MM.1S (cell line): ENCODE measurements around the gene TTL.
"Not testable (repeated sequence)": the region's sequence is repeated elsewhere in the genome, so short reads cannot be mapped to it uniquely, and the experiment has no call there.

ENCODE experiments used
- DNase-seq: peaks from one replicate; pipeline ENCODE4 v3.0.0-alpha.2; 2015
- H2AFZ ChIP-seq: fragments of 300-600 bp; sonication (generic); 2 replicates; pipeline ENCODE4 v1.6.0; 2016; ENCODE audit warnings: antibody characterized with exemption, low read length
- H3F3A ChIP-seq: fragments of 300-600 bp; sonication (generic); 2 replicates; pipeline ENCODE4 v1.6.1; 2016; ENCODE audit warnings: mild to moderate bottlenecking, antibody characterized with exemption, low read length, moderate library complexity, mixed read lengths; ENCODE audit not compliant: insufficient read depth
- H3K27ac ChIP-seq: fragments of 300-600 bp; sonication (generic); 2 replicates; pipeline ENCODE4 v1.5.1; 2016; ENCODE audit warnings: mild to moderate bottlenecking, low read length
- H3K27me3 ChIP-seq: fragments of 300-600 bp; sonication (generic); replicated peaks from 2 replicates; pipeline ENCODE4 v1.6.0; 2016; ENCODE audit warnings: low read length; ENCODE audit not compliant: insufficient read depth
- H3K36me3 ChIP-seq: fragments of 300-600 bp; sonication (generic); replicated peaks from 2 replicates; pipeline ENCODE4 v1.6.1; 2016; ENCODE audit warnings: mild to moderate bottlenecking, low read length, mixed read lengths; ENCODE audit not compliant: insufficient read depth
- H3K4me1 ChIP-seq: fragments of 300-600 bp; sonication (generic); 2 replicates; pipeline ENCODE4 v1.6.1; 2016; ENCODE audit warnings: low read length, mixed read lengths
- H3K4me2 ChIP-seq: fragments of 300-600 bp; sonication (generic); 2 replicates; pipeline ENCODE4 v1.6.0; 2016; ENCODE audit warnings: low read depth, low read length
- H3K4me3 ChIP-seq: fragments of 300-600 bp; sonication (generic); 2 replicates; pipeline ENCODE4 v1.5.1; 2016; ENCODE audit warnings: low read length, mixed read lengths
- H3K79me2 ChIP-seq: fragments of 300-600 bp; sonication (generic); 2 replicates; pipeline ENCODE4 v1.6.1; 2016; ENCODE audit warnings: mixed run types, low read length, mixed read lengths
- H3K9ac ChIP-seq: fragments of 300-600 bp; sonication (generic); 2 replicates; pipeline ENCODE4 v1.6.1; 2016; ENCODE audit warnings: low read length, mixed read lengths
- H3K9me2 ChIP-seq: fragments of 300-600 bp; sonication (generic); replicated peaks from 2 replicates; pipeline ENCODE4 v1.6.1; 2016; ENCODE audit warnings: mild to moderate bottlenecking, low read length, mixed read lengths; ENCODE audit not compliant: insufficient read depth
- H3K9me3 ChIP-seq: fragments of 300-600 bp; sonication (generic); replicated peaks from 2 replicates; pipeline ENCODE4 v1.6.1; 2016; ENCODE audit warnings: mild to moderate bottlenecking, low read length, mixed read lengths; ENCODE audit not compliant: insufficient read depth
- H4K20me1 ChIP-seq: fragments of 300-600 bp; sonication (generic); 2 replicates; pipeline ENCODE4 v1.6.1; 2016; ENCODE audit warnings: mild to moderate bottlenecking, low read length, moderate library complexity, mixed read lengths; ENCODE audit not compliant: insufficient read depth
- EZH2 ChIP-seq: fragments of 300-600 bp; sonication (generic); optimal IDR thresholded peaks from 2 replicates; pipeline ENCODE3; 2017; ENCODE audit warnings: low read depth, mild to moderate bottlenecking, antibody characterized with exemption, low read length, mixed read lengths
- EZH2phosphoT487 ChIP-seq: fragments of 300-600 bp; sonication (generic); IDR thresholded peaks from 2 replicates; pipeline ENCODE4 v1.6.1; 2018; ENCODE audit warnings: antibody characterized with exemption, low read length
- TF ChIP-seq, protein P1 (sequence below): fragments of 300-600 bp; sonication (generic); IDR thresholded peaks from 2 replicates; pipeline ENCODE4 v1.5.1; 2016; ENCODE audit warnings: antibody characterized with exemption, low read length, mixed read lengths

TTL gene

DNA sequence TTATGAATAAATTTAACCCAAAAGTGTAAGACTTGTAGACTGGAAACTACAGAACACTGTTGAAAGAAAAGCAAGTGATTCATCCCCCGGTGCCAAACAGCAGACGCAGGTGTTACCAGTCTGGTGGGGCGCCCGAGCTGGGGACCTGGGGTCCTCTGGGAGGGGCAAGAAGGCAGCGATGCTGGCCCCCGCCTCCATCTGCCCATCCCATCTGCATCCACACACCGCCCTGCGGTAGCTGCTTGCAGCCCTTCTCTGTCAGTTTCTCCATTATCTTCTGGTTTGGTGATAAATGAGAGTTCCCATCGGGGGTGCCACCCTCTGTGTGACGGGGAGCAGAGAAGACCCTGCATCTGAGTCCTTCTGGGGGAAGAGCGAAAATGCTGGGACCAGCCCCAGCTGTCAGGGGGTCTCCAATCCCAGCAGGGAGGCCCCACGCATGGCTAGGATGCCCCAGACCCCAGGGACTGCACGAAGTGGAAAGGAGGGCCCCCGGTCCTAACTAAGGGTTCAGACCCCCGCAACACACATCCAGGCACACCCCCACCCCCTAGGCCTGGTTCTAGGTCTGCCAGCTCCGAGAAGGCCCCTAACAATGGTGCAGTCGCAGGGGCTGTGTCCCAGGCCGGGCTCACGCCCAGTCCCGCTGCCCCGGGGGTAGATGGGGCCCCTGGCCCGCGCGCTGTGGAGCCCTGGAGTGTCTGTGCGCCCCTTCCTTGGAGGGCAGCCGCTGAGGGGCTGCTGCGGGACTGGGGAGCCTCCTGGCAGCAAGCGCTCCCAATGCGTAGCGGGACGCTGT is 47.8 kb upstream of the TTL start:
- no peaks in the 10 kb centered on the region for H3K9me2 ChIP-seq
- no peaks in the 10 kb centered on the region for H3K36me3 ChIP-seq
- H3K9me3 ChIP-seq = no peaks in the 10 kb centered on the region
- H3K27me3 ChIP-seq = no peaks in the 10 kb centered on the region
- no peak for DNase-seq
- H3F3A ChIP-seq = no peaks in the 10 kb centered on the region
- H4K20me1 ChIP-seq = no peaks in the 10 kb centered on the region
- H3K9ac ChIP-seq = no peak overlapping the region
- no peak overlapping the region for H3K4me2 ChIP-seq
- H3K4me1 ChIP-seq = no peaks in the 10 kb centered on the region
- H3K79me2 ChIP-seq = no peaks in the 10 kb centered on the region
- no peak overlapping the region for H3K4me3 ChIP-seq
- TF ChIP-seq EZH2 = no peak
- no peak for TF ChIP-seq EZH2phosphoT487
- TF ChIP-seq, protein P1, sequence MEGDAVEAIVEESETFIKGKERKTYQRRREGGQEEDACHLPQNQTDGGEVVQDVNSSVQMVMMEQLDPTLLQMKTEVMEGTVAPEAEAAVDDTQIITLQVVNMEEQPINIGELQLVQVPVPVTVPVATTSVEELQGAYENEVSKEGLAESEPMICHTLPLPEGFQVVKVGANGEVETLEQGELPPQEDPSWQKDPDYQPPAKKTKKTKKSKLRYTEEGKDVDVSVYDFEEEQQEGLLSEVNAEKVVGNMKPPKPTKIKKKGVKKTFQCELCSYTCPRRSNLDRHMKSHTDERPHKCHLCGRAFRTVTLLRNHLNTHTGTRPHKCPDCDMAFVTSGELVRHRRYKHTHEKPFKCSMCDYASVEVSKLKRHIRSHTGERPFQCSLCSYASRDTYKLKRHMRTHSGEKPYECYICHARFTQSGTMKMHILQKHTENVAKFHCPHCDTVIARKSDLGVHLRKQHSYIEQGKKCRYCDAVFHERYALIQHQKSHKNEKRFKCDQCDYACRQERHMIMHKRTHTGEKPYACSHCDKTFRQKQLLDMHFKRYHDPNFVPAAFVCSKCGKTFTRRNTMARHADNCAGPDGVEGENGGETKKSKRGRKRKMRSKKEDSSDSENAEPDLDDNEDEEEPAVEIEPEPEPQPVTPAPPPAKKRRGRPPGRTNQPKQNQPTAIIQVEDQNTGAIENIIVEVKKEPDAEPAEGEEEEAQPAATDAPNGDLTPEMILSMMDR = no peak
- no peak overlapping the region for H2AFZ ChIP-seq
- no peak overlapping the region for H3K27ac ChIP-seq

DNA sequence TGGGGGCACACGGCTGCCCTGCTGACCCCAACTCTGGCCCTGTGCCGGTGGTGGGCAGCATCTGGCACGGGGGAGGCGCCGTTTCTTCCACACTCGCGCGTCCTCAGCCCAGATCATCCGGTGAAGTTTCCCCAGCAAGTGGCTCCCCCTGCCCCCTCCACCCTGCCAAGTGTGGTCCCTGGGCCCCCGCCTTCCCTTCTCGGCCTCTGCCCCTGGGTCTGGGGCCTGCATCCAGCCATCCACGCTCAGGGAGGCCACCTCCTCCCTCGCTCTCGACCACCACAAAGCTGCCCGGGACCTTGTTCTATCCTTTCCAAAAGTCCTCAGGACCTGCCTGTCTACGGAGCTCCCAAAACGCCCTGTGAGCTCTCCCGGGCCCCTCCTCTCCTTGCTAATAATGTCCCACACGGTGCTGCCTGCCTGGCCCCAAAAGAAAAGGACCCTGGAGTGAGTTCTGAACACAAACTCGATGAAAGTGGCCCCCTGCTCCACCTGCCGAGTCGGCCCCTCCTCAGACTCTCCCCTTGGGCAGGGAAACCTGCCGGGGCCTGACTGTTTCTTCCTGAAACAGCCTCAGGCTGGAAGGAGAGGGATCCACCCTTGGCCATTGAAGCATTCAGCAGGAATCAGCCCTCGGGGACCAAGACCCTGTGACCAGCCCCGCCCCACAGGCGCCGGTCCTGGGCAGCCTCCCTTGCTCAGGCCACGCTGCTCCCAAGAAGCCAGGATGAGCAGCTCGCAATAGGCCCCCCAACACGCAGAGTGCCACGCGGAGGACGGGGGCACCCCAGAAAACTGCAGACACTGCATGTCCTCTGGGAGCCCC is 46.9 kb upstream of the TTL start:
- not testable (repeated sequence) for H3K27ac ChIP-seq, H3K4me1 ChIP-seq, DNase-seq, H3K9me3 ChIP-seq, H3K4me3 ChIP-seq, H4K20me1 ChIP-seq, H3K36me3 ChIP-seq, H3K9me2 ChIP-seq, H3F3A ChIP-seq, H3K27me3 ChIP-seq, H3K9ac ChIP-seq, H3K4me2 ChIP-seq, H2AFZ ChIP-seq, H3K79me2 ChIP-seq

DNA sequence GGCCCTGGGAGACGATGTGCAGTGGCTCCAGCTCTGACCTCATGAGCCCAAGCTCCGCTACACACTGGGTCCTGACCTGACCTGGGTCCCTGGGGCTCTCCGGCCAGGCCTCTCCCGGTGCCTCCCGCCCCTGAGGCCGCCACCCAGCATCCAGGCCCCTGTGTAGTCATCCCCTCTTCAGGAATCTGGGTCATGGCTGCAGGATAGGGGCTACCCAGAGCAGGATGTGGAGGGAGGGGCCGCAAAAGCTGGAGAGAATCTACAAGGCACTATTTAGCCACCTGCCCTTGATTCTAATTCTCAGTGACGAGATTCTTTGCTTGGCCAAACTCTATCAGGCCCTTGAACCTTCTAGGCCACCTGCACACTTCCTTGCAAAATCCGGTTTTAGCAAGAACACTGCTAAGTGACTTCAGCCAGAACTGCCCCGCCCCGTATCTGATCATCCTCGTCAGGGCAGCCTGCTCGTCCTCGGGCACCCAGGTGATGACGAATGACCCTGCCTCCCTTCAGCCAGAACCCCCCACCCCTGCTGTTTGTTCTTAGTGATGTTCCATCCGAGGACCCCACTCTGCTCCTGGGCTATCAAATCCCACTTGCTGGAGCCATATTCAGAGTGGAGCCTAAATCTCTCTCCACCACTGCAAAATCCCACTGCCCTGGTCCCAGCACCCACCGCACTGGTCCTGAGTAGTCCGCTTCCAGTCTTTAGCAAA is 46.1 kb upstream of the TTL start:
- not testable (repeated sequence) for H3K9me3 ChIP-seq, H3K36me3 ChIP-seq, H3K4me3 ChIP-seq, H3K27me3 ChIP-seq, H3K79me2 ChIP-seq, DNase-seq, H2AFZ ChIP-seq, H3F3A ChIP-seq, H3K4me1 ChIP-seq, H3K9me2 ChIP-seq, H3K9ac ChIP-seq, H3K27ac ChIP-seq, H4K20me1 ChIP-seq, H3K4me2 ChIP-seq

DNA sequence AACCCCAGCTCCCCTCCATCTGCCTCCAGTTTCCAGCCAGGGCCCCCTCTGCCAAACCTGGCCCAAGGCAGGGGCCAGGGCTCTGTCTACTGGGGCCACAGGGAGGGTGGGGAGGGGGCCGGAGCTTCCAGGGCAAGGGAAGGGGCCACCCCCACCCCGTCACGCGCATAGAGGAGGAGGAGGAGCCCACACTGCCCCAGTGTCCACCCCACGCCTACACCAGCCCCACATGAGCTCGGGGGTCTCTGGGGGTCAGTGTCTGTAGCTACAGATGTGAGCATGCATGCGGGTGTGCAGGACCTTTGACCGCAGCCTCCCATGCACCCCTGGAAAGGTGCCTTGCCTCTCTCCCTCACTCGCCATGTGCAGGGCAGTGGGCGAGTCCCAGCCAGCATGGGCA is 45.0 kb upstream of the TTL start:
- H3K9me2 ChIP-seq, H3K36me3 ChIP-seq, H3K4me2 ChIP-seq, H2AFZ ChIP-seq, H3K79me2 ChIP-seq, H3K9me3 ChIP-seq, H3K4me1 ChIP-seq, DNase-seq, H3K4me3 ChIP-seq, H3F3A ChIP-seq, H3K27ac ChIP-seq, H4K20me1 ChIP-seq, H3K9ac ChIP-seq, H3K27me3 ChIP-seq: not testable (repeated sequence)

DNA sequence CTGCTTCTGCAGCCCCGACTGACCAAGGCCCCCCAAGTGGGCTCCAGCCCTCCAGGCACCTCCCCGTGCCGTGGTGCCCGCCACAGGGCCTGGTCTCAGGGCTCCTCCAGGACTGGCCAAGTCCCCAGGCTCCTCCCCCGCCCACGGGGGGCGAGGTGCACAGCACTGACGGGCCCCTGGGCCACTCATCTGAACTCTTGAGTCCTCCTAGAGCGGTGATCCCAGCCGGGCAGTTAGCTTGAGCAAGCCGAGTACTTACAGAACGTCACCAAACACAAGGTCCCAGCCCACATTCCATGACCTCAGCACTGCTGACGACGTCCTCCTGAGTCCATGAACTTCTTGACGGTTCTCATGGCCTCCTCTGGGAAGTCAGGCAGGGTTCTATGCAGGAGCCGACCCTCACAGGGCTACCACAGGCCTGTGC is 44.5 kb upstream of the TTL start:
- not testable (repeated sequence) for H4K20me1 ChIP-seq, H3F3A ChIP-seq, H3K27me3 ChIP-seq, H3K9me2 ChIP-seq, H3K4me1 ChIP-seq, H2AFZ ChIP-seq, H3K27ac ChIP-seq, H3K36me3 ChIP-seq, H3K4me2 ChIP-seq, DNase-seq, H3K79me2 ChIP-seq, H3K9ac ChIP-seq, H3K4me3 ChIP-seq, H3K9me3 ChIP-seq

DNA sequence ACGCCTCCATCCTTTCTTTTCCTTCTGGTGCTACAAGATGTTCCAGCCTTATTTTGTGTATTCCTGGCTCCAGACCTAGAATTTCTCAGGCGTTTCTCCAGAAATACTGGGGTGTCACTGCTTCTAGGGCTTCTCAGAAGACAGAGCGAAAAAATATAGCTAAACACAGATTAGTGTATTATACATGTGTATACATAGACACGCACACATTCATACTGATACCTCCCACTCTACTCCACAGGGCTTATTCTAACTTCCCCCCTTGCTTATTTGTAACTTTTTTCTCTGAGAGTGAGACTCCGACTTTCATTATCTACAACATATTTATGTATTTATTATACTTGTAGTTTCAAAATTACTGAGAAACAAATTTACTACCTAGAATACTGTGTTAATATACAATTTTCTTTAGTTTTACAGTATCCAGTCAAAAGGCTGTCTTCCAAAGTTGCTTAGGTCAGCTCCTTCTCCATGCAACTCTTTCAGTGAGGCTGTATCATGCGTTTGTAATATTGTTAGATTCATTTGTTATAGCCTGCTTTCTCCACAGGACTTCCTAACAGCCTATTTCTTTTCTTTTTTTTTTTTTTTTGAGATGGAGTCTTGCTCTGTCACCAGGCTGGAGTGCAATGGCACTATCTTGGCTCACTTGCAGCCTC is 43.2 kb upstream of the TTL start:
- H3K9me2 ChIP-seq, H3K4me2 ChIP-seq, DNase-seq, H3K27ac ChIP-seq, H3K4me3 ChIP-seq, H3K9me3 ChIP-seq, H3F3A ChIP-seq, H3K36me3 ChIP-seq, H3K79me2 ChIP-seq, H3K4me1 ChIP-seq, H4K20me1 ChIP-seq, H2AFZ ChIP-seq, H3K27me3 ChIP-seq, H3K9ac ChIP-seq: not testable (repeated sequence)
